BJ (cell line): ENCODE results near the gene ZSCAN18. TPM values are rescaled to one million over a fixed set of nuclear protein-coding genes. Genes with fewer than 3 reads are reported as not detected.

ENCODE experiments used
- CTCF ChIA-PET: fragments of 350-600 bp; formaldehyde crosslinking; extraction: SDS; loops from one replicate; lab custom pipeline; 2021; ENCODE audit warnings: antibody characterized with exemption, inconsistent platforms; lab: Yijun Ruan, JAX
- POLR2A ChIA-PET: fragments of 300-600 bp; sonication (Branson Sonifier 250); formaldehyde crosslinking; extraction: SDS; loops from one replicate; lab custom pipeline; 2021; ENCODE audit warnings: antibody characterized with exemption; lab: Charles Lee
- DNase-seq: peaks from one replicate; pipeline ENCODE4 v3.0.0-alpha.2; 2011; ENCODE audit warnings: low read depth
- H3K27me3 ChIP-seq: 2 replicates; pipeline ENCODE4 v1.6.0; 2011; ENCODE audit warnings: low read length; ENCODE audit not compliant: control insufficient read depth, insufficient read depth
- H3K36me3 ChIP-seq: 2 replicates; pipeline ENCODE4 v1.5.1; 2011; ENCODE audit warnings: low read length; ENCODE audit not compliant: control insufficient read depth, insufficient read depth
- H3K4me3 ChIP-seq: 2 replicates; pipeline ENCODE4 v1.5.1; 2011; ENCODE audit warnings: low read depth, mild to moderate bottlenecking, control low read depth, low read length
- CTCF ChIP-seq: IDR thresholded peaks from 2 replicates; pipeline ENCODE4 v1.5.1; 2011; ENCODE audit warnings: low read depth, mild to moderate bottlenecking, control low read depth, inconsistent platforms, low read length, moderate library complexity; ENCODE audit not compliant: insufficient read depth
- polyA plus RNA-seq: library from polyadenylated mRNA; depleted of rRNA; stranded (reverse); fragments of >200 nt; gene quantifications from 2 replicates; pipeline ENCODE4 v1.2.3, GENCODE V29; 2011

ZSCAN18 gene
- polyA plus RNA-seq, 1 experiment: 18.5 TPM

GRCh38 chr19:58085348-58085875 is 12.6 kb downstream of the ZSCAN18 start:
- Histone ChIP-seq H3K36me3 (peaks cover 10% of the 10 kb centered on the region), H3K4me3 (no peak overlapping the region), H3K27me3 (no peaks in the 10 kb centered on the region)
- no peak for TF ChIP-seq CTCF
- no peak for DNase-seq
- ChIA-PET CTCF (no interaction called here), POLR2A (no interaction called here)

- peaks cover 10% of the 10 kb centered on the region for H3K36me3 ChIP-seq
- ChIA-PET POLR2A (no interaction called here), CTCF (no interaction called here)
- no peak for DNase-seq
- H3K27me3 ChIP-seq: no peaks in the 10 kb centered on the region
- TF ChIP-seq CTCF: no peak
- no peak overlapping the region for H3K4me3 ChIP-seq
Observed at GRCh38 chr19:58084596-58085347, 13.3 kb downstream of the ZSCAN18 start.

GRCh38 chr19:58083021-58083420 is 15.0 kb downstream of the ZSCAN18 start:
- H3K4me3 ChIP-seq: no peak overlapping the region
- DNase-seq: no peak
- no peaks in the 10 kb centered on the region for H3K27me3 ChIP-seq
- ChIA-PET CTCF (no interaction called here), POLR2A (no interaction called here)
- no peak for TF ChIP-seq CTCF
- H3K36me3 ChIP-seq: peaks cover 10% of the 10 kb centered on the region

GRCh38 chr19:58079792-58080191 is 18.2 kb downstream of the ZSCAN18 start:
- no peak for DNase-seq
- ChIA-PET POLR2A (no interaction called here), CTCF (no interaction called here)
- no peak for TF ChIP-seq CTCF
- H3K36me3 ChIP-seq: peaks cover 1% of the 10 kb centered on the region; the same call in 1 of the 2 replicates
- no peaks in the 10 kb centered on the region for H3K27me3 ChIP-seq
- H3K4me3 ChIP-seq: no peak overlapping the region

- Histone ChIP-seq H3K36me3 (peaks cover 2% of the 10 kb centered on the region; the same call in 1 of the 2 replicates), H3K4me3 (no peak overlapping the region), H3K27me3 (no peaks in the 10 kb centered on the region)
- ChIA-PET CTCF (no interaction called here), POLR2A (no interaction called here)
- no peak for TF ChIP-seq CTCF
- no peak for DNase-seq
Observed at GRCh38 chr19:58067240-58067912, 30.7 kb downstream of the ZSCAN18 start.
